Vagina (tissue), 2 donors: ENCODE data around the gene TTC39B. TPM values are rescaled to one million over a fixed set of nuclear protein-coding genes. Genes with fewer than 3 reads are reported as not detected.

Experiments used
- DNase-seq, 2 donors: peaks; one replicate each; pipeline ENCODE4 v3.0.0-alpha.2; 2017; ENCODE audit errors: extremely low spot score in 2 of 2
- H3K27ac ChIP-seq: fragments of 200-600 bp; sonication (generic); one replicate; pipeline ENCODE4 v1.5.1; 2019
- H3K27me3 ChIP-seq: fragments of 200-600 bp; sonication (generic); one replicate; pipeline ENCODE4 v1.5.1; 2019
- H3K36me3 ChIP-seq, 2 donors: fragments of 200-600 bp; sonication (generic); one replicate each; pipeline ENCODE4 v1.5.1; 2017 to 2019
- H3K4me1 ChIP-seq: fragments of 200-600 bp; sonication (generic); one replicate; pipeline ENCODE4 v1.5.1; 2019
- H3K4me3 ChIP-seq, 2 donors: fragments of 200-600 bp; sonication (generic); 1 replicate in 1 of 2; 2 replicates in 1 of 2; pipeline ENCODE4 v1.5.1; 2016 to 2019
- H3K9me3 ChIP-seq: fragments of 200-600 bp; sonication (generic); one replicate; pipeline ENCODE4 v1.5.1; 2019
- CTCF ChIP-seq, 3 experiments: fragments of 450-650 bp in 2 of 3; fragments of 200-600 bp in 1 of 3; sonication (generic) in 1 of 3; IDR thresholded peaks; one replicate each; pipeline ENCODE4 v1.5.1; 2017 to 2019; ENCODE audit warnings: antibody characterized with exemption in 3 of 3, mild to moderate bottlenecking in 2 of 3, moderate library complexity in 2 of 3
- POLR2A ChIP-seq, 2 donors: fragments of 450-650 bp; IDR thresholded peaks; one replicate each; pipeline ENCODE4 v1.6.1; 2017; ENCODE audit warnings: antibody characterized with exemption in 2 of 2, mild to moderate bottlenecking in 2 of 2, moderate library complexity in 2 of 2
- POLR2AphosphoS5 ChIP-seq, 2 donors: sonication (generic); formaldehyde crosslinking; IDR thresholded peaks; one replicate each; pipeline ENCODE4 v1.9.0; 2017; ENCODE audit warnings: antibody characterized with exemption in 2 of 2, mild to moderate bottlenecking in 2 of 2, low read depth in 1 of 2; ENCODE audit not compliant: insufficient read depth in 1 of 2
- intact Hi-C: fragments of 100-400 bp; cut with DNase I; formaldehyde crosslinking; loops from one replicate; pipeline ENCODE4 v1.15.1; 2023
- total RNA-seq: library from RNA; depleted of rRNA; stranded (reverse); fragments of >200 nt; gene quantifications from one replicate; pipeline ENCODE4 v1.2.3, GENCODE V29; 2016

The TTC39B gene
- total RNA-seq, 1 donor from 2014 or later: 13.3 TPM

DNA sequence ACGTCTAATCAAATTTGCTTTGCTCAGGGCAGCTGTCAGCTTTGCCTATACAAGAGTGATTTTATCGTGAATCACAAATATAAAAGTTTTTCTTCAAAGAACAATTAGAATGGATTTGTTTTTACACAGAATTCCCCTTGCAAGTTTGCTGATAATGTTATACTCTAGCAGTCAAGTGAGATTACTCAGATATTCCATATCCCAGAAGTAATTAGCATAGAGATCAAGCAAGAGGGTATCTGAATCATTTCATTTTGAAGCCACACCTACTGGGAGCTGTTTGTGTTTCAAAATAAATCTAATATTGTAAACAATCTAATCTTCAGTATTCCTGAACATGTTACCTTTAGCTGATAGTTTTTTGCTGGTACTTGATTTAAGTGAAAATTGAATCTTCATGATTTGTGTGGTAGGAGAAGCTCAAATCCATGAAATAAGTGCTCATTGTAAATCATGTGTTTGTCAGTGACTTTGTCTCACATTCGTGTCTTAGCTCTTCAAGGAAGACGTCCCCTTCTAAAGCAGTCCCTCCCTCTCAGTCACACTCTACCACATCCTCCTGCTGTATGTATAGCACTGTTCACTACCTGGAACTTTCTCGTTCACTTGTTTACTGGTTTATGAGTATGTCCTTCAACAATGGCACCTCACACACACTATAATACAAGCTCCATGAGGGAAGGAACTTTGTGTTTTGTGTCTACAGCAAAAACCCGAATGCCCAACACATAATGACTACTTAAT is 3.3 kb upstream of the TTC39B start:
- peaks cover 5% of the 10 kb centered on the region for H3K4me1 ChIP-seq
- H3K9me3 ChIP-seq: no peaks in the 10 kb centered on the region
- no peaks in the 10 kb centered on the region for H3K36me3 ChIP-seq
- H3K4me3 ChIP-seq: no peak overlapping the region
- no peak overlapping the region for H3K27ac ChIP-seq
- intact Hi-C loops: no loop called here
- no peaks in the 10 kb centered on the region for H3K27me3 ChIP-seq
- no peak for DNase-seq
- TF ChIP-seq POLR2AphosphoS5 (IDR thresholded peaks at IDR 0.05; ENCODE audit: insufficient read depth in 1 of 2, low read depth in 1 of 2) (no peak), POLR2A (IDR thresholded peaks at IDR 0.05) (no peak), CTCF (IDR thresholded peaks at IDR 0.05) (no peak)

DNA sequence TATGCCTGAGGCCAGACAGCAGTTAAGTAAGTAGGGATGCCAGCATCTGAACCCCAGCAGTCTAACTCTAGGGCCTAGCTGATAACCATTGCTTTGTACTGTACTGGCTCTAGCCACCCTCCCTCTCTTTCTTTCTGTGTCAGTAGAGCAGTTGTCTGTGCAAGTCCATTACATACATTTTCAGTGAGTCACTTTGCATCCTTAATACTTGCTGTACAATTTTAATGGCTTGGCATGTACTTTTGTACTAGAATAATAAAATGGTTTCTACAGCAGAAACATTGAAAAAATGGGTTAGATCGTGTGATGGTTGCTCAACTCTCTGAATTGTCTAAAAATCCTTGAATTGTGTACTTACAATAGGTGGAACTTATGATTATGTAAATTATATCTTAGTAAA is 1.5 kb upstream of the TTC39B start:
- Histone ChIP-seq H3K9me3 (no peaks in the 10 kb centered on the region), H3K27me3 (no peaks in the 10 kb centered on the region), H3K27ac (no peak overlapping the region), H3K4me3 (no peak overlapping the region), H3K4me1 (peaks cover 9% of the 10 kb centered on the region), H3K36me3 (no peaks in the 10 kb centered on the region)
- DNase-seq: no peak
- no peak for TF ChIP-seq CTCF (IDR thresholded peaks at IDR 0.05)
- peak in 1 of 2 donors; percentile 52 for TF ChIP-seq POLR2AphosphoS5 (IDR thresholded peaks at IDR 0.05; ENCODE audit: insufficient read depth in 1 of 2, low read depth in 1 of 2)
- intact Hi-C loops: no loop called here

DNA sequence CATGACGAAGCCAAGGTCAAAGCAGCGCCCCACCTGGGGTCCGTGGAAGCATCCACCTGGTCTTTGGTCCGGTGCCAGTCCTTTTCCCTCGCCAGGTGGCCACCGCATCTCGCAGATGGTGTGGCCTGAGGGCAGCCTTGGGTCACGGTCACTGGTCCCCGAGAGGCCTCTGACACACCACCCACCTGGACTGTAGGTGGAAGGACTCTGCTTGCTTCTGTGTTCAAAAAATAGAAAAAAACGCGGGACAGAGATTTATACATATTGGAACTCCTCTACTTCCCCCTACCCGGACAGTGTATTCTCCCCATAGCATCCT is 466 bp upstream of the TTC39B start:
- Histone ChIP-seq H3K4me1 (peaks cover 9% of the 10 kb centered on the region), H3K9me3 (no peaks in the 10 kb centered on the region), H3K27ac (peak overlapping the region; percentile 86), H3K36me3 (no peaks in the 10 kb centered on the region), H3K4me3 (peak overlapping the region; percentile 68 to 78), H3K27me3 (no peaks in the 10 kb centered on the region)
- TF ChIP-seq CTCF (IDR thresholded peaks at IDR 0.05): no peak
- no peak for TF ChIP-seq POLR2A (IDR thresholded peaks at IDR 0.05)
- no peak for TF ChIP-seq POLR2AphosphoS5 (IDR thresholded peaks at IDR 0.05; ENCODE audit: insufficient read depth in 1 of 2, low read depth in 1 of 2)
- DNase-seq: no peak
- intact Hi-C loops: no loop called here

DNA sequence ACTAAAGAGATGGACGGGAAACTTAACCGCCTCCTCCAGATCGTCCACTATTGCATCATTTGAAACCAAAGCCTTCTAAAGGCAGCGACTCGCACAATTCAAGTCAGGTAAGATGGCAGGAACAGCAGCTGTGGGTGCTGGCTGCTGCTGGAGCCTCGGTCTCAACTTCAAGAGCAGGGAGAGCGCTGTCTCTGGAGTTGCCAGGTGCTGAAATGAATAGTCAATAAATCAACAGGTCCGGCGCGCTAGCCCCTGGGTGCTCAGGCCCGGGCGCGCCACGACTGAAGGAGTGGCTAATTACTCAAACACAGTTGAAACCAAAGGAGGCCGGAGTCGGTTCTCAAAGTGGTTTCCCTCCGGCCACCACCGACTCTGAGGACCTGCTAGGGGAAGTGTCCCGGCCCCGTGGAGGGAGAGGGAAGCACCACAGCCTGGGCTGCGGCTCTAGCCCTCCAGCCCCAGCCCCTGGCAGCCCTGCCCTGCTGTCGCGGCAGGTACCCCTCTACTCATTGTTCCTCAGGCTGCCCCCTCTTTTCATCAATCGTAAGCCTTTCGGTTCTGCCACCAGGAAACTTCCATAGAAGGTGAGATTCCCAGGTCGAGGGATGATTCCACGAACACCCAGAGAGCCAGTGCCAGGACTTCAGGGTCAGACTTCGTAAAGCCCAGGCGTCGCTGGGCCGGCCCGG is 804 bp downstream of the TTC39B start:
- intact Hi-C loops: no loop called here

GRCh38 chr9:15305470-15305869 is 1.5 kb downstream of the TTC39B start:
- Histone ChIP-seq H3K36me3 (no peaks in the 10 kb centered on the region), H3K9me3 (no peaks in the 10 kb centered on the region), H3K4me1 (peaks cover 9% of the 10 kb centered on the region), H3K4me3 (peak overlapping the region; percentile 68 to 78), H3K27ac (peak overlapping the region; percentile 86), H3K27me3 (no peaks in the 10 kb centered on the region)
- intact Hi-C loops: no loop called here
- DNase-seq: no peak
- TF ChIP-seq POLR2A (IDR thresholded peaks at IDR 0.05) (no peak), POLR2AphosphoS5 (IDR thresholded peaks at IDR 0.05; ENCODE audit: insufficient read depth in 1 of 2, low read depth in 1 of 2) (no peak), CTCF (IDR thresholded peaks at IDR 0.05) (no peak)

More for the DNA sequence above, 804 bp downstream of the TTC39B start:
- Histone ChIP-seq H3K4me3 (peak overlapping the region; percentile 68 to 78), H3K9me3 (no peaks in the 10 kb centered on the region), H3K27ac (peak overlapping the region; percentile 86), H3K27me3 (no peaks in the 10 kb centered on the region), H3K36me3 (no peaks in the 10 kb centered on the region), H3K4me1 (peaks cover 9% of the 10 kb centered on the region)
- DNase-seq: peak in 1 of 2 donors; percentile 91
- no peak for TF ChIP-seq POLR2A (IDR thresholded peaks at IDR 0.05)
- peak in 1 of 2 donors; percentile 67 for TF ChIP-seq POLR2AphosphoS5 (IDR thresholded peaks at IDR 0.05; ENCODE audit: insufficient read depth in 1 of 2, low read depth in 1 of 2)
